ENCODE data around the gene EXOC2.

The EXOC2 gene

GRCh38 chr6:706819-707381 lies 14.0 kb upstream of the EXOC2 start:
- TF ChIP-seq PKNOX1 (IDR thresholded peaks at IDR 0.05) (no peak), LEF1 (IDR thresholded peaks at IDR 0.05; ENCODE audit: borderline replicate concordance) (no peak), FOXA1 (IDR thresholded peaks at IDR 0.05) (no peak), ZNF384 (IDR thresholded peaks at IDR 0.05) (no peak), HDGF (IDR thresholded peaks at IDR 0.05; ENCODE audit: borderline replicate concordance) (no peak), FOXM1 (IDR thresholded peaks at IDR 0.05; ENCODE audit: borderline replicate concordance) (no peak), FOXK2 (IDR thresholded peaks at IDR 0.05) (no peak), SUZ12 (IDR thresholded peaks at IDR 0.05) (no peak), BHLHE40 (IDR thresholded peaks at IDR 0.05; ENCODE audit: borderline replicate concordance) (no peak), ARNT (IDR thresholded peaks at IDR 0.05) (no peak)
- DNase-seq (ENCODE audit: extremely low spot score): no peak
- CTCF ChIA-PET: interaction anchor here (0.8 kb wide), 1 partner anchor 376 kb away, joined by 6 read pairs; no protein-coding TSS in a partner anchor
- POLR2A ChIA-PET: no interaction called here

GRCh38 chr6:706146-706545 lies 13.2 kb upstream of the EXOC2 start:
- no peak for TF ChIP-seq FOXM1 (IDR thresholded peaks at IDR 0.05; ENCODE audit: borderline replicate concordance)
- TF ChIP-seq SP1 (IDR thresholded peaks at IDR 0.05): no peak
- no peak for TF ChIP-seq PKNOX1 (IDR thresholded peaks at IDR 0.05)
- TF ChIP-seq FOXA1 (IDR thresholded peaks at IDR 0.05): no peak
- no peak for TF ChIP-seq TARDBP (IDR thresholded peaks at IDR 0.05)
- no peak for TF ChIP-seq HDGF (IDR thresholded peaks at IDR 0.05; ENCODE audit: borderline replicate concordance)
- TF ChIP-seq ZNF384 (IDR thresholded peaks at IDR 0.05): no peak
- TF ChIP-seq ARNT (IDR thresholded peaks at IDR 0.05): no peak
- no peak for TF ChIP-seq BHLHE40 (IDR thresholded peaks at IDR 0.05; ENCODE audit: borderline replicate concordance)
- TF ChIP-seq SUZ12 (IDR thresholded peaks at IDR 0.05): no peak
- no peak for TF ChIP-seq CTBP1 (IDR thresholded peaks at IDR 0.05; ENCODE audit: borderline replicate concordance)
- no peak for TF ChIP-seq FOXK2 (IDR thresholded peaks at IDR 0.05)
- no peak for TF ChIP-seq LEF1 (IDR thresholded peaks at IDR 0.05; ENCODE audit: borderline replicate concordance)
- no peak for TF ChIP-seq L3MBTL2 (conservative IDR thresholded peaks at IDR 0.05)
- no peak for TF ChIP-seq NFRKB (IDR thresholded peaks at IDR 0.05)
- no peak for TF ChIP-seq ELF4 (IDR thresholded peaks at IDR 0.05)
- no peak for DNase-seq (ENCODE audit: extremely low spot score)
- CTCF ChIA-PET: no interaction called here
- POLR2A ChIA-PET: no interaction called here

- CTCF ChIA-PET: interaction anchor here (0.7 to 1.0 kb wide), 2 partner anchors 12 to 17 kb away, joined by 3 read pairs; partner anchors contain the start of gene EXOC2
- TF ChIP-seq HDGF (IDR thresholded peaks at IDR 0.05; ENCODE audit: borderline replicate concordance): no peak
- no peak for TF ChIP-seq FOXM1 (IDR thresholded peaks at IDR 0.05; ENCODE audit: borderline replicate concordance)
- TF ChIP-seq PKNOX1 (IDR thresholded peaks at IDR 0.05): no peak
- no peak for TF ChIP-seq SP1 (IDR thresholded peaks at IDR 0.05)
- TF ChIP-seq ARNT (IDR thresholded peaks at IDR 0.05): no peak
- TF ChIP-seq SUZ12 (IDR thresholded peaks at IDR 0.05): no peak
- TF ChIP-seq LEF1 (IDR thresholded peaks at IDR 0.05; ENCODE audit: borderline replicate concordance): no peak
- TF ChIP-seq ELF4 (IDR thresholded peaks at IDR 0.05): no peak
- no peak for TF ChIP-seq ZNF384 (IDR thresholded peaks at IDR 0.05)
- no peak for TF ChIP-seq FOXK2 (IDR thresholded peaks at IDR 0.05)
- no peak for TF ChIP-seq TARDBP (IDR thresholded peaks at IDR 0.05)
- TF ChIP-seq BHLHE40 (IDR thresholded peaks at IDR 0.05; ENCODE audit: borderline replicate concordance): no peak
- no peak for TF ChIP-seq CTBP1 (IDR thresholded peaks at IDR 0.05; ENCODE audit: borderline replicate concordance)
- TF ChIP-seq NFRKB (IDR thresholded peaks at IDR 0.05): no peak
- TF ChIP-seq FOXA1 (IDR thresholded peaks at IDR 0.05): no peak
- no peak for TF ChIP-seq L3MBTL2 (conservative IDR thresholded peaks at IDR 0.05)
- POLR2A ChIA-PET: no interaction called here
- DNase-seq (ENCODE audit: extremely low spot score): no peak
Observed at GRCh38 chr6:705047-705446, 12.1 kb upstream of the EXOC2 start.

GRCh38 chr6:704046-704445 lies 11.1 kb upstream of the EXOC2 start:
- ChIA-PET CTCF (interaction anchor here (1.0 kb wide), 1 partner anchor 18 kb away, joined by 3 read pairs; no protein-coding TSS in a partner anchor), POLR2A (no interaction called here)
- TF ChIP-seq ELF4 (IDR thresholded peaks at IDR 0.05) (no peak), ARNT (IDR thresholded peaks at IDR 0.05) (no peak), NFRKB (IDR thresholded peaks at IDR 0.05) (no peak), FOXM1 (IDR thresholded peaks at IDR 0.05; ENCODE audit: borderline replicate concordance) (no peak), SUZ12 (IDR thresholded peaks at IDR 0.05) (no peak), TARDBP (IDR thresholded peaks at IDR 0.05) (no peak), BHLHE40 (IDR thresholded peaks at IDR 0.05; ENCODE audit: borderline replicate concordance) (no peak), SP1 (IDR thresholded peaks at IDR 0.05) (no peak), CTBP1 (IDR thresholded peaks at IDR 0.05; ENCODE audit: borderline replicate concordance) (no peak), HDGF (IDR thresholded peaks at IDR 0.05; ENCODE audit: borderline replicate concordance) (no peak)
- DNase-seq (ENCODE audit: extremely low spot score): no peak

- no peak for DNase-seq (ENCODE audit: extremely low spot score)
- ChIA-PET CTCF (no interaction called here), POLR2A (no interaction called here)
- TF ChIP-seq LEF1 (IDR thresholded peaks at IDR 0.05; ENCODE audit: borderline replicate concordance) (no peak), ELF4 (IDR thresholded peaks at IDR 0.05) (no peak), TARDBP (IDR thresholded peaks at IDR 0.05) (no peak), PKNOX1 (IDR thresholded peaks at IDR 0.05) (no peak), HDGF (IDR thresholded peaks at IDR 0.05; ENCODE audit: borderline replicate concordance) (no peak), ARNT (IDR thresholded peaks at IDR 0.05) (no peak), SUZ12 (IDR thresholded peaks at IDR 0.05) (no peak), NFRKB (IDR thresholded peaks at IDR 0.05) (no peak), FOXK2 (IDR thresholded peaks at IDR 0.05) (no peak), BHLHE40 (IDR thresholded peaks at IDR 0.05; ENCODE audit: borderline replicate concordance) (no peak), L3MBTL2 (conservative IDR thresholded peaks at IDR 0.05) (no peak)
Observed at GRCh38 chr6:703552-703951, 10.6 kb upstream of the EXOC2 start.
